Activated CD8-positive, alpha-beta memory T cell treated with anti-CD3 and anti-CD28 coated beads for 36 hours (primary cell): ENCODE results near the gene PLIN1. TPM values are rescaled to one million over a fixed set of nuclear protein-coding genes. Genes with fewer than 3 reads are reported as not detected.

Source experiments
- CTCF ChIA-PET: fragments of 350-600 bp; sonication (Branson Sonifier 250); formaldehyde crosslinking; loops from one replicate; lab custom pipeline; 2021; ENCODE audit warnings: antibody characterized with exemption; lab: Charles Lee
- POLR2A ChIA-PET: fragments of 350-600 bp; sonication (Branson Sonifier 250); formaldehyde crosslinking; loops from one replicate; lab custom pipeline; 2021; ENCODE audit warnings: antibody characterized with exemption; lab: Charles Lee
- total RNA-seq, 2 experiments: library from RNA; stranded (reverse); gene quantifications; one replicate each; pipeline ENCODE4 v1.2.3, GENCODE V29; 2021

PLIN1 gene
- total RNA-seq, 2 experiments from 2014 or later, result 0.25 to 0.44 TPM

- ChIA-PET CTCF (no interaction called here), POLR2A (no interaction called here)
These were observed 22.9 kb downstream of the PLIN1 start for GRCh38 chr15:89656116-89656815.

GRCh38 chr15:89654847-89655805, 24.0 kb downstream of the PLIN1 start, which contains the start of gene KIF7:
KIF7 (minus strand) TSS chr15:89655467; CDS start chr15:89652930, 2,537 bp downstream.
- ChIA-PET POLR2A (no interaction called here), CTCF (interaction anchor here (0.6 kb wide), 1 partner anchor 9 kb away, joined by 3 read pairs; no protein-coding TSS in a partner anchor)

- POLR2A ChIA-PET, result no interaction called here
These were observed 24.8 kb downstream of the PLIN1 start for GRCh38 chr15:89654301-89654761.

GRCh38 chr15:89653578-89653977, 25.6 kb downstream of the PLIN1 start:
- CTCF ChIA-PET, result no interaction called here
- POLR2A ChIA-PET, result no interaction called here

More at GRCh38 chr15:89654301-89654761, 24.8 kb downstream of the PLIN1 start:
- CTCF ChIA-PET, result no interaction called here

GRCh38 chr15:89652666-89653065, 26.5 kb downstream of the PLIN1 start:
- CTCF ChIA-PET, result no interaction called here
- POLR2A ChIA-PET, result interaction anchor here (0.6 kb wide), 1 partner anchor 365 kb away, joined by 6 read pairs; no protein-coding TSS in a partner anchor

- ChIA-PET CTCF (no interaction called here), POLR2A (no interaction called here)
These were observed 27.0 kb downstream of the PLIN1 start for GRCh38 chr15:89652131-89652530.

GRCh38 chr15:89649716-89650115, 29.5 kb downstream of the PLIN1 start:
- CTCF ChIA-PET, result interaction anchor here (1.1 kb wide), 1 partner anchor 116 kb away, joined by 3 read pairs; no protein-coding TSS in a partner anchor
- POLR2A ChIA-PET, result no interaction called here

- ChIA-PET POLR2A (no interaction called here), CTCF (interaction anchor here (1.1 kb wide), 1 partner anchor 117 kb away, joined by 3 read pairs; no protein-coding TSS in a partner anchor)
These were observed 30.0 kb downstream of the PLIN1 start for GRCh38 chr15:89649013-89649625.

GRCh38 chr15:89648106-89649012, 30.8 kb downstream of the PLIN1 start:
- ChIA-PET CTCF (interaction anchor here (0.9 to 1.7 kb wide), 5 partner anchors 10 to 153 kb away, joined by 3 to 4 read pairs (median 3); partner anchors contain the start of gene PLIN1), POLR2A (no interaction called here)

- POLR2A ChIA-PET, result no interaction called here
- CTCF ChIA-PET, result interaction anchor here (0.9 to 1.7 kb wide), 7 partner anchors 8 to 152 kb away, joined by 3 to 4 read pairs (median 3); partner anchors contain the start of genes KIF7 and PLIN1
These were observed 31.8 kb downstream of the PLIN1 start for GRCh38 chr15:89647191-89647851.

- ChIA-PET CTCF (interaction anchor here (1.1 to 1.7 kb wide), 5 partner anchors 9 to 83 kb away, joined by 3 to 4 read pairs (median 3); partner anchors contain the start of genes KIF7 and PLIN1), POLR2A (no interaction called here)
These were observed 32.6 kb downstream of the PLIN1 start for GRCh38 chr15:89646416-89647141.

GRCh38 chr15:89645680-89646079, 33.5 kb downstream of the PLIN1 start:
- POLR2A ChIA-PET, result no interaction called here
- CTCF ChIA-PET, result interaction anchor here (1.2 kb wide), 1 partner anchor 75 kb away, joined by 3 read pairs; no protein-coding TSS in a partner anchor

GRCh38 chr15:89642106-89642505, 37.1 kb downstream of the PLIN1 start:
- CTCF ChIA-PET, result no interaction called here
- POLR2A ChIA-PET, result no interaction called here

GRCh38 chr15:89641053-89641452, 38.1 kb downstream of the PLIN1 start:
- ChIA-PET POLR2A (interaction anchor here (0.6 kb wide), 1 partner anchor 390 kb away, joined by 4 read pairs; no protein-coding TSS in a partner anchor), CTCF (no interaction called here)

- POLR2A ChIA-PET, result no interaction called here
- CTCF ChIA-PET, result no interaction called here
These were observed 38.9 kb downstream of the PLIN1 start for GRCh38 chr15:89640245-89640644.

- CTCF ChIA-PET, result no interaction called here
- POLR2A ChIA-PET, result no interaction called here
These were observed 45.6 kb downstream of the PLIN1 start for GRCh38 chr15:89633585-89633984.
